Neural progenitor cell (in vitro differentiated cells): ENCODE measurements around the gene DUS1L. TPM values are rescaled to one million over a fixed set of nuclear protein-coding genes. Genes with fewer than 3 reads are reported as not detected.
A peak's percentile ranks its signal among the peaks of the same experiment; 100 is the strongest.

Experiments used
- DNase-seq: peaks from one replicate; pipeline ENCODE4 v3.0.0-alpha.2; 2016; ENCODE audit warnings: low spot score
- H2AFZ ChIP-seq: fragments of 200-600 bp; sonication (generic); replicated peaks from 2 replicates; pipeline ENCODE4 v1.6.1; 2016; ENCODE audit warnings: antibody characterized with exemption
- H3F3A ChIP-seq: fragments of 200-600 bp; sonication (generic); 2 replicates; pipeline ENCODE4 v1.6.1; 2016; ENCODE audit warnings: antibody characterized with exemption, low read depth
- H3K27ac ChIP-seq: fragments of 200-600 bp; sonication (generic); 2 replicates; pipeline ENCODE4 v1.5.1; 2016; ENCODE audit warnings: mild to moderate bottlenecking
- H3K27me3 ChIP-seq: fragments of 200-600 bp; sonication (generic); 2 replicates; pipeline ENCODE4 v1.6.1; 2016; ENCODE audit warnings: mild to moderate bottlenecking, moderate library complexity
- H3K36me3 ChIP-seq: fragments of 200-600 bp; sonication (generic); 2 replicates; pipeline ENCODE4 v1.5.1; 2016
- H3K4me1 ChIP-seq: fragments of 200-600 bp; sonication (generic); 2 replicates; pipeline ENCODE4 v1.6.1; 2016; ENCODE audit warnings: mixed run types
- H3K4me2 ChIP-seq: fragments of 200-600 bp; sonication (generic); 2 replicates; pipeline ENCODE4 v1.6.1; 2016
- H3K4me3 ChIP-seq: fragments of 200-600 bp; sonication (generic); 2 replicates; pipeline ENCODE4 v1.5.1; 2016
- H3K79me2 ChIP-seq: fragments of 200-600 bp; sonication (generic); 2 replicates; pipeline ENCODE4 v1.6.1; 2016; ENCODE audit warnings: low read depth
- H3K9ac ChIP-seq: fragments of 200-600 bp; sonication (generic); 2 replicates; pipeline ENCODE4 v1.6.1; 2016
- H3K9me3 ChIP-seq: fragments of 200-600 bp; sonication (generic); 2 replicates; pipeline ENCODE4 v1.5.1; 2016; ENCODE audit warnings: low read depth
- H4K20me1 ChIP-seq: fragments of 200-600 bp; sonication (generic); 2 replicates; pipeline ENCODE4 v1.6.1; 2016; ENCODE audit warnings: low read depth
- H3K27ac Mint-ChIP-seq: 3 replicates; pipeline ENCODE4 v1.8.0; 2021; ENCODE audit warnings: mixed read lengths
- H3K27me3 Mint-ChIP-seq: 2 replicates; pipeline ENCODE4 v1.8.0; 2022; ENCODE audit warnings: low read depth, mild to moderate bottlenecking, inconsistent platforms, moderate library complexity, mixed read lengths; ENCODE audit not compliant: insufficient read depth
- H3K36me3 Mint-ChIP-seq: 3 replicates; pipeline ENCODE4 v1.8.0; 2021; ENCODE audit warnings: mixed read lengths
- H3K4me1 Mint-ChIP-seq: 3 replicates; pipeline ENCODE4 v1.8.0; 2021; ENCODE audit warnings: mixed read lengths
- H3K4me3 Mint-ChIP-seq: 3 replicates; pipeline ENCODE4 v1.8.0; 2021; ENCODE audit warnings: mild to moderate bottlenecking, moderate library complexity, mixed read lengths
- H3K9me3 Mint-ChIP-seq: 3 replicates; pipeline ENCODE4 v1.8.0; 2020; ENCODE audit warnings: mixed read lengths
- CTCF ChIP-seq: fragments of 200-600 bp; sonication (generic); IDR thresholded peaks from 2 replicates; pipeline ENCODE4 v1.5.1; 2017; ENCODE audit warnings: antibody characterized with exemption, mild to moderate bottlenecking
- EZH2 ChIP-seq: fragments of 200-600 bp; sonication (generic); IDR thresholded peaks from 2 replicates; pipeline ENCODE4 v1.6.1; 2017; ENCODE audit warnings: antibody characterized with exemption, mild to moderate bottlenecking, moderate library complexity
- EZH2phosphoT487 ChIP-seq: fragments of 200-600 bp; sonication (generic); IDR thresholded peaks from 2 replicates; pipeline ENCODE4 v1.6.1; 2017; ENCODE audit warnings: antibody characterized with exemption
- total RNA-seq: library from RNA; depleted of rRNA; stranded (reverse); fragments of >200 nt; gene quantifications from 2 replicates; pipeline ENCODE4 v1.2.3, GENCODE V29; 2015; ENCODE audit warnings: low replicate concordance

The DUS1L gene
- total RNA-seq, 1 donor from 2014 or later = 54.5 TPM

GRCh38 chr17:82092628-82092994, 27.0 kb upstream of the DUS1L start:
- H3K9me3 ChIP-seq = no peaks in the 10 kb centered on the region
- H3K4me3 Mint-ChIP-seq = no peak overlapping the region
- H3K4me1 ChIP-seq = peaks cover 18% of the 10 kb centered on the region
- peaks cover 93% of the 10 kb centered on the region for H4K20me1 ChIP-seq
- TF ChIP-seq CTCF = no peak
- TF ChIP-seq EZH2phosphoT487 = no peak
- TF ChIP-seq EZH2 = no peak
- no peaks in the 10 kb centered on the region for H3K9me3 Mint-ChIP-seq
- H3K36me3 Mint-ChIP-seq = peaks cover 2% of the 10 kb centered on the region
- no peak overlapping the region for H3K9ac ChIP-seq
- no peak for DNase-seq
- H3K4me2 ChIP-seq = no peak overlapping the region
- no peak overlapping the region for H3K27ac ChIP-seq
- no peak overlapping the region for H3K4me3 ChIP-seq
- no peak overlapping the region for H3K27ac Mint-ChIP-seq
- peaks cover 2% of the 10 kb centered on the region for H3F3A ChIP-seq
- peaks cover 2% of the 10 kb centered on the region for H3K4me1 Mint-ChIP-seq
- H3K79me2 ChIP-seq = peaks cover 66% of the 10 kb centered on the region
- H3K27me3 Mint-ChIP-seq = peaks cover 2% of the 10 kb centered on the region
- no peaks in the 10 kb centered on the region for H3K36me3 ChIP-seq
- H2AFZ ChIP-seq = no peak overlapping the region
- no peaks in the 10 kb centered on the region for H3K27me3 ChIP-seq

GRCh38 chr17:82092094-82092586, 26.5 kb upstream of the DUS1L start:
- no peak overlapping the region for H3K4me3 ChIP-seq
- H3K4me3 Mint-ChIP-seq = no peak overlapping the region
- peaks cover 61% of the 10 kb centered on the region for H3K79me2 ChIP-seq
- peaks cover 2% of the 10 kb centered on the region for H3K27me3 Mint-ChIP-seq
- no peaks in the 10 kb centered on the region for H3K9me3 ChIP-seq
- H3K27ac ChIP-seq = no peak overlapping the region
- H3K27me3 ChIP-seq = no peaks in the 10 kb centered on the region
- no peaks in the 10 kb centered on the region for H3K9me3 Mint-ChIP-seq
- peaks cover 2% of the 10 kb centered on the region for H3K36me3 Mint-ChIP-seq
- H3K4me1 ChIP-seq = peaks cover 17% of the 10 kb centered on the region
- H3K36me3 ChIP-seq = no peaks in the 10 kb centered on the region
- H3K4me1 Mint-ChIP-seq = peaks cover 2% of the 10 kb centered on the region
- H3K9ac ChIP-seq = no peak overlapping the region
- H3K27ac Mint-ChIP-seq = no peak overlapping the region
- H3K4me2 ChIP-seq = no peak overlapping the region
- peaks cover 2% of the 10 kb centered on the region for H3F3A ChIP-seq
- TF ChIP-seq EZH2phosphoT487 (no peak), EZH2 (no peak), CTCF (no peak)
- DNase-seq = no peak
- H4K20me1 ChIP-seq = peaks cover 93% of the 10 kb centered on the region
- H2AFZ ChIP-seq = no peak overlapping the region

GRCh38 chr17:82091264-82092066, 25.9 kb upstream of the DUS1L start:
- no peak for DNase-seq
- Mint-ChIP-seq H3K27me3 (peaks cover 2% of the 10 kb centered on the region), H3K4me1 (peaks cover 2% of the 10 kb centered on the region), H3K36me3 (peaks cover 2% of the 10 kb centered on the region), H3K27ac (no peak overlapping the region), H3K4me3 (peak overlapping the region; percentile 50), H3K9me3 (no peaks in the 10 kb centered on the region)
- H3K79me2 ChIP-seq = peaks cover 55% of the 10 kb centered on the region
- H3K4me3 ChIP-seq = no peak overlapping the region
- peaks cover 93% of the 10 kb centered on the region for H4K20me1 ChIP-seq
- no peaks in the 10 kb centered on the region for H3K9me3 ChIP-seq
- H3K4me2 ChIP-seq = no peak overlapping the region
- no peaks in the 10 kb centered on the region for H3K27me3 ChIP-seq
- H3F3A ChIP-seq = peaks cover 2% of the 10 kb centered on the region
- no peak for TF ChIP-seq EZH2
- TF ChIP-seq EZH2phosphoT487 = no peak
- TF ChIP-seq CTCF = no peak
- H3K36me3 ChIP-seq = no peaks in the 10 kb centered on the region
- H3K27ac ChIP-seq = no peak overlapping the region
- peaks cover 11% of the 10 kb centered on the region for H3K4me1 ChIP-seq
- H3K9ac ChIP-seq = no peak overlapping the region
- H2AFZ ChIP-seq = no peak overlapping the region
